HPDE6-E6E7 (cell line): Measurements from ENCODE around the gene NKAIN2.

Source experiments
- DNase-seq: peaks from one replicate; pipeline ENCODE4 v3.0.0; 2011; ENCODE audit warnings: missing footprints; ENCODE audit errors: extremely low spot score

Gene NKAIN2

DNA sequence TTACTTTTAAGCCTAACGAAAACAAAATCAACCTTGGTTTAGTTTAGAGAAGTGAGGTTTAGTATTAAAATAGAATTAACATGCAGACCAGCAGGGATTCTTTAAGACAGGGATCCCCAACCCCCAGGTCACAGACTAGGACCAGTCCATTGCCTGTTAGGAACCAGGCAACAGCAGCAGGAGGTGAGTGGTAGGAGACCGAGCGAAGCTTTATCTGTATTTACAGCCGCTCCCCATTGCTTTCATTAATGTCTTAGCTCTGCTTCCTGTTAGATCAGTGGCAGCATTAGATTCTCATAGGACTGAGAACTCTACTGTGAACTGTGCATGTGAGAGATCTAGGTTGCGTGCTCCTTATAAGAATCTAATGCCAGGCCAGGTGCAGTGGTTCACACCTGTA, 225.9 kb downstream of the NKAIN2 start:
- DNase-seq, result no peak

DNA sequence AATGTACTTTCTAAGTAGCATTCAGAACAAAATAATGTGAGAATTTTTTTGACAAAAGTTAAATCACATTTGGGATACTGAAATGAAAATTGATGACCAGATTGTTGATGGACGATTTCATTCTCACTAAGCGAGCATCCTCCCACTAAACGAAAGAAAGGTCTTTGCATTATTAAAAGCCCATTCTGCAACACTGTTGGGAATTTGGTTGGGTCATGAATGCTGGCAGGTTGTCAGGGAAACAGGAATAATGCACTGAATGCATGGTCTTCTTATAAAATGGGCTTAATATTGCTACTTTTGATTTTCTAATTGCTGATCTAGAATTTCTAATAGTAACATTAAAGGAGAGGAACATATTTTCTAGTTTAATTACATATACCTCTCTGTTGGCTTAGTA, 229.8 kb downstream of the NKAIN2 start:
- DNase-seq, result no peak

DNA sequence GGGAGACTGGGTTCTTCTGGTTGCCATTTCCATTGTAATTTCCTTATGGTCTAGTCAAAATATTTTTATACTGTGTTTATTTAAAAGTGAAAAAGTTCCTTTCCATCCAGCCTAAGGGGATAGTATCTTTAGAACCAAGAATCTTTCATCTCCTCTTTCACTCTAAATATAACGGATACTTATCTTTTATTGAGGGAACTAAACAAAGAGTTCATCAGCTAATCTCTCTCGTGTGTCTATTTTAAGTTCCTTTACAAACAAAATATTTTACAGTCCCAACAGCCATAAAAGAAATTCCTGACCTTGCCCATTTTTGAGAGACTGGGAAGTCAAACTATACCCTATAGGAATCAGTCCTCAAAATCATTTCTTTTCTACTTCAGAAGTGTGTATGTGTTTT, 232.7 kb downstream of the NKAIN2 start:
- no peak for DNase-seq

DNA sequence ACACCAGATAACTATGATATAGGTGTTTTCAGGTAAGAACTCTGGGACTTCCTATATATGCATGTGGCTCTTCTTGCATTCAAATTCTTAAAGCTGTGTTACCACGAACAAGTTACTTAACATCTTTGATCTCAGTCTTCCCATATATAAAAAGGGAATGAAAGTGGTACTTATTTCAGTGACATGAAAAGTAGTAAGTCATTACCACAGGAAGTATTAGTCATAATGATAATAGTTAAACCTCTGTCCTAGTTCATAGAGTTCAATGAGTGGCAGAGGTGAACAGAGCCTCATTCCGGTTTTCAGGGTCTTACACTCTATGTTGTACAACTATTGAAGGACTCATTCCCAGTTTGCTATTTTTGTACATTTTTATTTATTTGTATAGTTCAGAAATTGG, 237.0 kb downstream of the NKAIN2 start:
- DNase-seq, result no peak

DNA sequence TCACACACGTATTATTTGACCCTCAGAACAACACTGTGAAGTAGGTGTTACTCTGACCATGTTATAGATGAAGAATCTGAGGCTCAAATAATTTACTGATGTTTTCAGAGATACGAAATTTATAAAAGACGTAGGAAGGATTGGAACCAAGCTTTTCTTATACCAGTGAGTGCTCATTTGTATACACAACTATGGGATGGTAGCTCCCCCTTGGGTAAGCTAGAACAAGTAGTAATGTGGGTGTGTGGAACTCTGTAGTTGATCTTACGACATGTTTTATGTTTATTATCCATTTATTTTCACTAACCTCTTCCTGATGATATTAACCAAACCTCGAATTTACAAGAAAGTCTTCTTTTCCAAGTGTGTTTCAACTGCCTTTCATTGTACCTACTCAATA, 248.5 kb downstream of the NKAIN2 start:
- DNase-seq, result no peak

DNA sequence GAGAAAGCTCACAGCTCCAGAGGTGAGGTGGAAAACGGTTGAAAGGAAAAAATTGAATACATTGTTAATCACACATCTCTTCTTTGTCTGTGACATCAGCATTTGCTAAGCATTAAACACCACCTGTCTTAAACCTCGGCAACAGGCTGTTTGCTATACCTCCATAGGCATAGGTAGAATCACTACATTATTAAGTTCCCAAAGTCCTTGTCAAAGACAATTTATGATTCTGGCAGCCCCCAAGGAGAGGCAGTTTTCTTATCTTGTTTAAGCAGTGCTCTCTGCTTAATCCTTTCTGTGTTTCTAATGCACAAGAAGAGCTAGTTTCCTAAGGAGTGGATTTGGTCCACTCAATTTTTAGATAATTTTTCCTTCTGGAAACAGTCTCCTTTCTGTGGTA, 249.7 kb downstream of the NKAIN2 start:
- DNase-seq, result no peak

DNA sequence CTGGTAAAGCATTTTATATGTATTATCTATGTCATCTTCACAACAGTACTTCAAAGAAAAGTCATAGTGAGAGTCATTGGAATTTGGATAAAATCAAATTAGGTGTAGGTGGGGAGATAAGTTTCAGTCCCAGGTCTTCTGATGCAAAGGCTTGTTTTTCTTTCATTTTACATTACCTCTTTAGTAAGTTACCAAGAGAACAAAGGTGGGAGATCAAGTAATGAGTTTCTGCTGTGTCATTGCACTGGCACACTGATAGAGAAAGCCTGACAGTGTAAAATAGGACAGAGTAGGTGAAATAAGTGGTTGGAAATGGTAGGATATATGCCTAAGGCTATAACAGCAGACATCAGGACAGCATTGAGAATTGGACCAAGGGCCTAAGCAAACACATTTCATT, 250.4 kb downstream of the NKAIN2 start:
- DNase-seq, result no peak

DNA sequence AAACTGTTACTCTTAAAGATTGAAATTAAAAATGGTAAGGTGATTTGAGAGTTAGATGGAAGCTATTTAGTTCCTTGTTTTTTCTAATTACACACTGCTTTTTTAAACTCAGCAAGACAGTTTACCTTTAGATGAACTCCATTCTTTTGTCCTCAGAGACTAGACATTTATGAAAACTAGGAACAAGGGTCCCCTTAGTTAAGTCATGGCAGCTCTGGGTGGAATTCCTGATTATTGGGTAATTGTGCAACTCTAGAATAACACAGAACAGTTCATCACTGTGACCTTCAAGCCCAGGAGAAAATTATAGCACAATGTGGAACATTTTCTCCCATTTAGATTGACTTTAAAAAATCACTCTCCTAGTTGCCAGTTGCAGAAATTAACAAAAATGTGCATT, 251.7 kb downstream of the NKAIN2 start:
- no peak for DNase-seq

DNA sequence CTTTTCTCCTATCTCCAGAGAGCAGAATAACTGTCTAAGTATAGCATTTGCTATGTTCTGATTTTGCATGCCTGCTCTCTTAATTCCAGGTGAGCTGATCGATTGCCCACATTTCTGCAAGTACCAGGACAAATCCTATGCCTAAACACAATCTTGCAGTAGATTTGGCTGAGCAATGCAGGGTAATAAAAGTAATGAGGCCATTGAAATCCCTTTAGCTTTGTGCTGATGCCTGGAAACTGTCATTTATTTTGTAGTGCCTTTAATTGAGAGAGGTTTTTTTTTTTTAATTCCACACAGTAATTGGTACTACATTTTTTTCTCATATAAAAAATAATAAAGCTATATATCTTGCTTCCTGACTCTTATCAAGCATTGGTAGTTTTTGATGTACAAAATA, 252.3 kb downstream of the NKAIN2 start:
- DNase-seq, result no peak

DNA sequence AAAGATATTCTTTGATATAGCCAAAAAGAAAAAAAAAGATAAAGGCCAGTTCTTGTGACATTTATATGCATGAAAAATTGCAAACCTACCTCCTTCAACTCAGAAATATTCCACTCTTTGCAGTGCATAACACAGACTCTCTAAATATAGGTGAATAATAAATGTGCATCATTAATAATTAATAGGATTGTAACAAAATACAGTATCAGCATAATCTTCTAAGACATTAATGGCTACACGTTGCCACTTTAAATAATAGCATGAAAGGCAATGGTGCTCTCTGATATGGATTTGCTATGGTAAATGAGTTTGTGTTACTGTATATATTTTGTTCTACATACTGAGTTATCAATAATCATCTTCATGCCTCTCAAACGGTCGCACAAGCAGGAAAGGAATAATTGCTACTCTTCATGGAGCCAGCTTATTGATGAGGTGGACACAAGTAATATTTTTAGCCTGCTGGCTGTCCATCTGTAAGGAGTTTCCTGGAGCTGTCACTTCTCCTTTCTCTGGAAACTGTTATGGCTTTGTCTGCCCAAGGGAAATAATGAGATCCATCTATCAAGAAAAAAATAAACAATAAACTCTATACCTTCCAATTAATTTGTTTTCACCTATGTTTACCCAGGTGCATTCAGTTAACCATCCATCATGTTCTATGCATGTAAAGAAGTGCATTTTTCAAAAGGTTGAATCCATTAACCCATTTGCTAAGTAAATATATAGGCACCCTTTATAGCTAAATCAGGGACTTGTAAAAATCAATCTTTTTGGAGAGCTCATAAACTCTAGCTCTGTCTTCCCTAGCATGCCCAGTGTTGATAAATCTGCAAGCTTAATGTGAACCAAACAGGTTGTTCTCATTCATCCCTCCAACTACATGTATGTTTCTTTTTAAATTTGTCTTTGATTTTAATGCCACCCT, 253.0 kb downstream of the NKAIN2 start:
- no peak for DNase-seq

DNA sequence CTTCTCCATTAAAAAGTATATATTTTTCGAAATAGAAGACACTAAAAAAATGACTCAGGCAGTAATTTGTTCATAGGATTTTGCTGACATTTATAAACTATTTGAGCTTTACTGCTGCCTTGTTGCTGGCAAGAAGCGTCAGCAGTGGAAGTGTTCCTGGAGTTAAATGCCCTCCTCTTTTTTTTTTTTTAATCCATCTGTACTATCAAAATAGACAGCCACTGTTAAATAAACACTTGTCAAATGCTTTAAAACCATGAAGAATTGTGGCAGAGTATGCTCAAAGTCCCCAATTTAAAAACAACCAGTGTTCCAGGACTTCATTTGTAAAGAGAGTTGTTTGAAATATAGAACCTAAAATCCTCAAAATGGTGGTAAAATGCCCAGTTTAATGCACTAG, 253.8 kb downstream of the NKAIN2 start:
- no peak for DNase-seq

DNA sequence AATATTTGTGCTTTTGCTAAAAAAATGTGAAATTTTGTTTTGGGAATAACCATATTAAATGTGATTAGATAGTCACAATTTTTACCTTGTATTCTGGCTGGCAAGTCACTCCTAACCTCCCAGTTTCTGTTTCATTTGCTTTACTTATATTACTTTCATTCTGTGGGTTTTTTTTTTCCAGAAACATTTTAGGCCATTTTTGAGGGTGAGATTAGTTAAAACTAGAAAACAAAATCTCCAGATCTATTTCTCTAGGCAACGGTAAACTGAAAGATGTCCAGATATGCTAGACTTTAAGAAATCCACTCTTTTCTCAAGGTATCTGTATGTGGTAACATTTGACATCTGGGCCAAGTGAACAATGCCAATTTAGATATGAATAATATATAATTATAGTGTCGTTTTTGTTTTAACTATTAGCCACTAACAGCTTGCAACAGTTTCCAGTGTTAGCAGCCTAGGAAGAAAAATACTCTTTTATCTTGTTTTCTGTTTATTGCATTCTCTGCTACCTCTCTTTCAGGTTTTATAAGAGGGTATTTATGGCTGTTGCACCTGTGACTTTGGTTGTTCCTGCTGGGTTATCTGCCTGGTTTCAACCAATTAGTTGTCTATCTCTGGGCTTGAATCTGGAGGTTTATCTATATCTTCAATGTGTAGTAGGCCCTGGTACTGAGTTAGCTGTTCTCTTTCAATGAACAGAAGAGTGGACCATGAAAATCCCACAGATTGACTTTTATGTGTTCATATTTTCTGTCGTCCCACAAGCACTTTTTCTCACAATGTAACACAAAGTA, 260.9 kb downstream of the NKAIN2 start:
- DNase-seq, result no peak

DNA sequence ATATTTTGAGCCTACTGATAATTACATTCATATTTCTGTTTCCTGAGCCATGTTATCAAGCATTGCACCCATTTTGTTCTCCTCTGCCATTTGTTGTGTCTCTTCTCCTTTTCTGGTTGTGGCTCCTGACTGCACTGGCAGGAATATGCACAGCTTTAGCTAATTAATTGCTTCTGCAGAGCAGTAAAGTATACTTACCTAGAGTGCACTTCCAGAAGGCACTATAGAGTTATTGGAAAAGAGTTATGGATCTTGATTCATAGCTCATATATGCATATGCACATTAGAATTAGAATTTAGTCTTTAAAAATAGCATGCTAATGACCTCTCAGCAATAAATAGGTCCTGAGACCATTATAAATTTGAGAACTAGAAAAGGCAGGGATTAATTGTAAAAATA, 262.6 kb downstream of the NKAIN2 start:
- DNase-seq, result no peak

DNA sequence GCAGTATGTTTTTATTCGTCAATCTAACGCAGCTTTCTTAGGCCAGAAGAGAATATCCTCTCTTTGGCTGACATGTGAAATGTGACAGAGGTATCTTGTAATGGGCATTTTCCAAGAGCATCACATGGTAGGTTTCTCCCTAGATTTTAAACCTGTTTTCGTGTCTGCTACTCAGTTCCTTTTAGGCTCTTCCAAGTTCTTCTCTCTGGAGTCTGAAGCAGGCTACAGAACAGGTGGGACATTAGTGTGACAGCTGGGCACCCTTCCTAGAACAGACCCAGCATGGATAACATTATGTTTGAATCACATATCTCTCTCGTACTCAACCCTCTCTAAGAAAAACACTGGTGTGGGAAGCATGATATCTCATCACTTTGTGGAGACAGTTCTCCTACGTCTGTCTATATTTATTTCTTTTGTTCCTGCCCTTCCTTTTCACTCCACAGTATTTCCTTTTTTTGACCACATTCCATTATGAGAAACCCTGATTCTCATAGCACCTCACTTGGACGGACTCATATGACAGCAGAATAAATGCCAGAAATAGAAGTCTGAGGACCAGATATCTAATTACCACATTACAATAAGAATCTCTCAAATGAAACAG, 263.4 kb downstream of the NKAIN2 start:
- DNase-seq, result no peak

DNA sequence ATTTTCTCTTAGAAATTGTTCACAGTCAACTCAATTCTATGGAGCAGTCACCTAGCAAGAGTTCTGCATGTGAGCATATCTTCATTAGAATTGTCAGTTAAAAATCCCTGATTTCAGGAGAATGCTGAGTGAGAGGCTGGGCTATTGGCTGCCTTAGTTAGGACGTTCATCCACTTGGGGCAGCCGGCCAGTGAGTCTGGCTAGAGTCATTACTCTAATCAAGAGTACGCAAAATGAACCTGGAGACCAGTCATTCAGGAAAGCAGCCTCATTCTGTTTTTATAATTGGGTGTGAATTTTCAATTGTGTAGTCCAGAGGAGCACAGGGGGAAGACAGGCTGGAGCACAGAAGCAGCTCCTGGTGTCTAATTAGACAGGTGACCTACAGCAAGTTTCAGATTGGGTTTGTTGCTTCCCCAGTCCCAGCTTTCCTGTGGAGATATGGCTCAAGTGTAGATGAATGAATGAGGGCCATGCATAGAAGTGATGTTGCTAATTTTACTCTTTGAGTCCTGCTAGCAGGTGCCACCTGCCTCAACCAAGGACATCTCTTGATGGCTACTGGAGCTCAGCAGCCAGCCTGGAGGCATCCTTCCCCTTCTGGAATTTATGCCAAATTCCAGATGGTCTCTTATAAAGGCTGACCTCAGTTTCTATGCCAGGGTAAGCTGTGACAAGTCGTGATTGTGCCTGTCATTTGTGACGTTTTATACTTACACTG, 265.7 kb downstream of the NKAIN2 start:
- DNase-seq, result no peak

DNA sequence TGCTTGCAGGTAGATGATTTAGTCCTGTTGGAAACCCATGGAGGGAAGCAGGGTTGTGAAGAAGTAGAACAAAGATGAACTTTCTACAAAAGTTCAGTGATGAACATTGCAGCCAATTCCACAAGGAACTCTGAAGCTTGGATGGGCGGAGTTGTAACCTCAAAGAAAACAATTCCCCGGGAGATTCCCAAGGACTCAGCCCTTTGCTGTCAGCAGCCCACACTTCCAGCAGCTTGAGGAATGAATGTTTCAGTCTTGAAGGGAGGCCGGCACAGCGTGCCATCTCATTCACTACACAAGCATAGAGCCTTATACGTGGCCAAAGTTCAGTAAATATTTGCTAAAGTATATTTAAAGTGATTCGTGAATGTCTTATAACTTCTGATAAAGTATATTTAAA, 269.4 kb downstream of the NKAIN2 start:
- DNase-seq, result no peak

DNA sequence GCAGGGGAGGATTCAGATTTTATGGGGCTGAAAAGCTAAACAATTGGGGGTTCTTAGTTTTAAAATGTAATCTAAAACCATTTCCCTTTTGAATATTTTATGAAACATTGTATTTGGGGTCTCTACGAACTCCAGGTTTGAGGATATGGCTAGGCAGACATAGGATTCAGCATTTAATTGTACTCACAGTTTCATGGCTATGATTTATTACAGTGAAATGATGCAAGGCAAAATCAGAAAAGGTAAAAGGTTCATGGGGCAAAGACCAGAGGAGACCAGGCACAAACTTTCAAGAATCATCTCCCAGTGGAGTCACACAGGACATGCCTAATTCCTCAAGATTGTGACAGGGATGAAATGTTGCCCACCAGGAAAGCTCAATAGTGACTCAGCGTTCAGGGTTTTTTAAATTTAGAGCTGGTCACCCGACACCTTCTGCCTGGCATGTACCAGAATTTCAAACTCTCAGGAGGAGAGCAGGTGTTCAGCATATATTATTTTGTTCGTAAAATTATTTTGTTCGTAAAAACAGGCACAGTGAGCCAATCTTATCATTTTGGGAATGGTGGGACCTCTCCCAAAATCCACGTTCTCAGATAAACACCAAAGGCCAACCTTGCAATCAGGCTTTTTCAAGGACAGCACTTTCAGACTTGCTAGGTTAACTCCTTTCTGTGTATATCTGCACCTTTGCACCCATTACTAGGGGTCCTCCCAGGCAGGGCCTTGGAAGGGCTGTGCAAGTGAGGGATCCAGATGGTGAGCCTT, 270.3 kb downstream of the NKAIN2 start:
- no peak for DNase-seq

DNA sequence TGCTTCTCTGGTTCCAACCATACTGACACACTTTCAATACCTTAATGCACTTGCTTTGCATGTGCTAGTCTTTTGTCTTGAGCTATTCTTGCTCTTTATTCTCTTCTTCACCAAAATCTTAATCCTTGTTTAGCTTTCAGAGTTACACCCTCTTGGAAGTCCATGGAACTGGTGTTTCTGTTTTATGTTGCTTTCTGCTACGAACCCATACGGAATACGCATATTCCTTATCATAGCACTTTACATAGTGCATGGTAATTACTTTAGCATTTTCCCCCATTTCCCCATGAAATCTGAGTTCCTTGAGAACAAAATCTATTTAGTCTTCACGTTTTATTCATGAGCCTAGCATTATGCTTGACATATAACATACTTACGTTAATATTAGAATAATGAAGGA, 270.9 kb downstream of the NKAIN2 start:
- no peak for DNase-seq

DNA sequence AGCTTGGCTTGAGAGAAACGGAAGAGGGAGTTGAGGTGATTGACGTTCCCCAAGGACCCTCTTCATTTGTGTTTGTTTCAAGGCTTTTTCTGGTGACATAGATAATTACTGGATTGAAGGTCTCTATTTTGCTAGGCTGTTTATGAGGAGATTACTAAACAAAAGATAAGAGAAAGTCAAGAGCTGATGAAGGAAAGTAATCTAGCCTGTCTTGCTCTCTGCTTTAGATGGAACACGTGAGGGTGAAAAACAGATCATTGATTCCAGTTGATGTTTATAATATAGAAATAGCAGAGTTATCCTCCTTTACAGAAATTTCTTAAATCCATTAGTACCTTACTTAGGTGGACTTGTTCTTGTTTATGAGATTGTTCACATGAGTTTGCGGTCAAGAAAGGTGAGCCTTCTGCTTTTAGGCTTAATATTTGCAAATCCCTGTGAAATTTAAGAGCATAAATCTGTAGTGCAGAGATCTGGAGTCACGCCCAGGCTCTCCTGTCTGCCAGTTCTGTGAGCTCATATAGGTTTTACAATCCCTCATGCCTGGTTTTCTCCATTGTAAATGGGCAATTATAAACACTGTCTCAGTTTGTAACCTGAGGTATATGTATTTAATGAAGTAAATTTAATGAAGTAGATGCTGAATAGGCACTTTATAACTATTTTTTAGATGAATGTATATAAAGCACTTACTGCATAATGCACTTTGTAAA, 272.8 kb downstream of the NKAIN2 start:
- no peak for DNase-seq

DNA sequence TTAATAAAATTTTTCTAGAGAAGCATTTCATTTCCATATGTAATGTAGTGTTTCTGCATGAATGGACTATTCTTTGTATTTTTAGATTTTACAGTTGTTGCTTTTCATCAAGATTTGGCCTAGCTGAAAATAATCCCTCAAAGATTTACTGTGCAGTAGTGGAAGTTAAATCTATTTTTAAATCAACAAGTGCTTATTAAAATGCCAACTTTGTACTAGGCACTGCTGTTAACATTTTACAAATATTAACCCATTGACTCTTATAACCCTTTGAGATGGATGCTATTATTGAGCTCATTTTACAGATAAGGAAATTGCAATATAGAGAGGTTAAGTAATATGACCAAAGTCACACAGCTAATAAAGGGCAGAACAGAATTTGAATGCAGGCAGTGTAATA, 274.5 kb downstream of the NKAIN2 start:
- DNase-seq, result no peak

DNA sequence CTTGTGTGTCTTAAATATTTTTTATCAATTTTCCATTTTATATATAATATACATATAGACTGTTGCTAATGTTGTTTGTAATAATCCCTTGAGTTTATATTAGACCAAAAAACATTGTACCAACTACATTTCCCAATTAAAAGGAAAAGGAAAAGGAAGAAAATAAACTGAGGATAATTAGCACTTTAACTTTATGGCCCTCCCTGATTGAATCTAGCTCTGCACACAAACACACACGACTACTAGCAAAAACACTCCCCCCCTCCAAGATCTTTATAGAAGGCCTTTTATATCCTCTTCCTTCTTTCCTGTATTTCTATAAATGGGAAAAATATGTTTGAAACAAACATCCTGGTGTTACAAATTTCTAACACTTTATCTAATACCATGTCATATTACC, 276.8 kb downstream of the NKAIN2 start:
- no peak for DNase-seq
